Sigmoid colon (tissue), 4 donors: ENCODE results near the gene AUTS2.

Experiments
- CTCF ChIP-seq, 4 experiments: fragments of 450-650 bp in 3 of 4; fragments of 200-600 bp in 1 of 4; IDR thresholded peaks; one replicate each; pipeline ENCODE4 v1.5.1; 2016 to 2019; ENCODE audit warnings: antibody characterized with exemption in 4 of 4, mild to moderate bottlenecking in 3 of 4, moderate library complexity in 2 of 4
- POLR2AphosphoS5 ChIP-seq, 4 donors: sonication (generic); formaldehyde crosslinking; IDR thresholded peaks; one replicate each; pipeline ENCODE4 v1.6.1; 2017; ENCODE audit warnings: antibody characterized with exemption in 4 of 4

GRCh38 chr7:70104243-70104642 is 506.0 kb downstream of the AUTS2 start:
- TF ChIP-seq POLR2AphosphoS5 (IDR thresholded peaks at IDR 0.05) (no peak), CTCF (IDR thresholded peaks at IDR 0.05) (no peak)
